K562 (cell line): ENCODE data around the gene CRACR2B. TPM values are rescaled to one million over a fixed set of nuclear protein-coding genes. Genes with fewer than 3 reads are reported as not detected.

Source experiments
- CUX1 ChIP-seq: fragments of 200-800 bp; sonication (Bioruptor generic); IDR thresholded peaks from 2 replicates; pipeline ENCODE4 v1.6.1; 2016; ENCODE audit warnings: missing genetic modification characterization, missing compliant biosample characterization
- MCM2 ChIP-seq: fragments of 450-650 bp; IDR thresholded peaks from 2 replicates; pipeline ENCODE4 v1.6.1; 2017; ENCODE audit warnings: low read depth, mild to moderate bottlenecking
- MTF1 ChIP-seq: fragments of 250-450 bp; sonication (Bioruptor Pico); IDR thresholded peaks from 2 replicates; pipeline ENCODE4 v1.9.0; 2021; ENCODE audit warnings: moderate library complexity, mild to moderate bottlenecking, inconsistent platforms, borderline replicate concordance
- YBX1 ChIP-seq: fragments of 450-650 bp; IDR thresholded peaks from 2 replicates; pipeline ENCODE4 v1.7.1; 2016; ENCODE audit warnings: mild to moderate bottlenecking
- ZC3H8 ChIP-seq: fragments of 450-650 bp; IDR thresholded peaks from 2 replicates; pipeline ENCODE4 v1.6.1; 2017
- ZFX ChIP-seq: sonication (generic); formaldehyde crosslinking; IDR thresholded peaks from 2 replicates; pipeline ENCODE4 v1.8.0; 2022; ENCODE audit warnings: mild to moderate bottlenecking, missing genetic modification reagents, moderate library complexity
- ZNF41 ChIP-seq: fragments of 250-450 bp; sonication (Bioruptor Pico); conservative IDR thresholded peaks from 2 replicates; pipeline ENCODE4 v1.4.0; 2020; ENCODE audit warnings: mild to moderate bottlenecking
- polyA plus RNA-seq, 8 experiments: library from polyadenylated mRNA; depleted of rRNA in 4 of 8; stranded (reverse) in 5 of 8; unstranded in 3 of 8; fragments of >200 nt; fragmentation: Nextera tagmentation in 2 of 8; fragmentation: Illumina TruSeq in 1 of 8; extraction: Ambion mirVana in 2 of 8; extraction: Trizol in 1 of 8; gene quantifications; 2 replicates each; pipeline versions ENCODE4 v1.2.1 to v1.2.3, GENCODE V29; 2011 to 2014; ENCODE audit warnings: inconsistent platforms in 1 of 8, missing spikeins in 1 of 8
- total RNA-seq, 7 experiments: library from RNA; depleted of rRNA in 6 of 7; stranded (reverse); fragments of >200 nt in 6 of 7; fragmentation: Illumina TruSeq in 2 of 7; extraction: Trizol in 2 of 7; gene quantifications; 2 replicates each; pipeline versions ENCODE4 v1.2.1 to v1.2.3, GENCODE V29; 2011 to 2021; ENCODE audit warnings: low replicate concordance in 1 of 7

CRACR2B gene
- total and polyA plus RNA-seq, 9 of the 15 experiments (the other 6 are each of a cell fraction or from before 2014, with no cell fraction given) = 0.10 to 51.0 (median 6.0) TPM

- no peak for TF ChIP-seq CUX1 (CRISPR knock-in tag)
- TF ChIP-seq ZFX (CRISPR knock-in tag) = peak; percentile 44
- TF ChIP-seq YBX1 = no peak
- TF ChIP-seq ZNF41 (CRISPR knock-in tag) = no peak
- no peak for TF ChIP-seq MCM2
- no peak for TF ChIP-seq ZC3H8
- TF ChIP-seq MTF1 (CRISPR knock-in tag) = no peak
Measured at GRCh38 chr11:819129-819931, 8.4 kb upstream of the CRACR2B start (continued).
